Lung (tissue), 12 donors: ENCODE results near the gene PRDM16. TPM values are rescaled to one million over a fixed set of nuclear protein-coding genes. Genes with fewer than 3 reads are reported as not detected.

Experiments
- ATAC-seq: fragments of 200-7000 bp; cut with Tn5 transposase; one replicate; pipeline ENCODE4 v1.9.1; 2020; ENCODE audit warnings: moderate number of reproducible peaks; ENCODE audit not compliant: insufficient read depth, low FRiP score
- DNase-seq, 3 donors: peaks; one replicate each; pipeline ENCODE4 v3.0.0-alpha.2; 2013 to 2017
- H3K27ac ChIP-seq, 2 donors: one replicate each; pipeline ENCODE4 v1.5.1; 2013; ENCODE audit warnings: mild to moderate bottlenecking in 2 of 2, moderate library complexity in 2 of 2, control low read depth in 1 of 2, inconsistent platforms in 1 of 2, low read depth in 1 of 2, low read length in 1 of 2
- H3K27me3 ChIP-seq, 3 donors: one replicate each; pipeline ENCODE4 v1.5.1; 2013; ENCODE audit warnings: low read length in 2 of 3; ENCODE audit not compliant: control insufficient read depth in 3 of 3, insufficient read depth in 3 of 3
- H3K36me3 ChIP-seq, 4 donors: one replicate each; pipeline ENCODE4 v1.5.1; 2013; ENCODE audit warnings: low read length in 4 of 4, mild to moderate bottlenecking in 1 of 4, moderate library complexity in 1 of 4; ENCODE audit not compliant: control insufficient read depth in 4 of 4, insufficient read depth in 4 of 4
- H3K4me1 ChIP-seq, 5 donors: one replicate each; pipeline ENCODE4 v1.5.1; 2013; ENCODE audit warnings: low read length in 5 of 5, mild to moderate bottlenecking in 2 of 5, moderate library complexity in 1 of 5; ENCODE audit not compliant: control insufficient read depth in 5 of 5, insufficient read depth in 5 of 5
- H3K4me3 ChIP-seq: one replicate; pipeline ENCODE4 v1.5.1; 2013; ENCODE audit warnings: mild to moderate bottlenecking, control low read depth, moderate library complexity
- H3K9ac ChIP-seq, 2 donors: one replicate each; pipeline ENCODE4 v1.5.1; 2013; ENCODE audit warnings: low read length in 2 of 2, control low read depth in 1 of 2; ENCODE audit not compliant: insufficient read depth in 1 of 2
- H3K9me3 ChIP-seq, 4 donors: one replicate each; pipeline ENCODE4 v1.5.1; 2013; ENCODE audit warnings: low read length in 3 of 4, mild to moderate bottlenecking in 1 of 4, moderate library complexity in 1 of 4; ENCODE audit not compliant: control insufficient read depth in 4 of 4, insufficient read depth in 3 of 4
- WGBS, 2 donors: extraction: QIAGEN DNeasy Blood & Tissue Kit; methylation state at CpG; one replicate each; pipeline ENCODE4 v1.1.7; 2013; 5-methylcytosine and 5-hydroxymethylcytosine counted together
- polyA plus RNA-seq, 2 donors: library from polyadenylated mRNA; stranded (reverse); fragments of 200-250 nt; gene quantifications; one replicate each; pipeline ENCODE4 v1.2.1, GENCODE V29; 2013
- total RNA-seq, 2 donors: library from RNA; depleted of rRNA in 1 of 2; stranded (reverse); fragments of >200 nt in 1 of 2; gene quantifications; one replicate each; pipeline ENCODE4 v1.2.1, GENCODE V29; 2014 to 2021
- TF ChIP-seq, protein P1 (sequence below): IDR thresholded peaks from 2 replicates; pipeline ENCODE4 v1.5.1; 2012; ENCODE audit warnings: mild to moderate bottlenecking; ENCODE audit errors: control extremely low read depth, extremely low read depth
- donor health status: control.
- donor health status: control.
- donor health status: Bipolar disorder and iron deficiency.
- donor health status: healthy.
- donor health status: DM: yes; HTN: yes; CAD: no.

Gene PRDM16
- total and polyA plus RNA-seq, 4 donors = 2.4 to 36.5 (median 13.1) TPM

DNA sequence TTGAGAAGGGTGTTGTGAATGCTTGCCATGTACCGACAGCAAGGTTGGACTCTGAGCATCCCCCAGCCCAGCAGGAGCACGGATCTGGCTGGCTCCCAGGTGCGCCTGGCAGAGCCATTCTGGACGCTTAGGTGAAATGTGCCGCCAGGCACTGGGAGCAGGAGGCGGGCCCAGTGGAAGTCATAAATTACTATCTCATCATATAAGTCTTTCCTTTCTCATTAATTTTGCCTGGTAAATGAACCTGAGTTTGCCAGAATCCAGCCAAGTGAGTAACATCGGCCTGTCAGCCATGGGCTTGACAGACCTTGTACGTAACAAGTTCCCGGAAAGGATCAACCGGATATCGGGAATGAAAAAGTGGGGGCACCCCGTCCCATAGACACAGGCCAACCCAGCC, 206.0 kb downstream of the PRDM16 start:
- WGBS, 2 donors = 89 to 95% methylated on average over 12 of the region's 12 CpGs
- H3K27me3 ChIP-seq = peaks cover 0 to 4% (median 0%) of the 10 kb centered on the region in 3 donors
- ATAC-seq = no peak
- H3K9ac ChIP-seq = no peak overlapping the region
- H3K36me3 ChIP-seq = no peaks in the 10 kb centered on the region
- H3K4me1 ChIP-seq = peaks cover 0 to 7% (median 0%) of the 10 kb centered on the region in 5 donors
- DNase-seq = no peak
- TF ChIP-seq, protein P1, sequence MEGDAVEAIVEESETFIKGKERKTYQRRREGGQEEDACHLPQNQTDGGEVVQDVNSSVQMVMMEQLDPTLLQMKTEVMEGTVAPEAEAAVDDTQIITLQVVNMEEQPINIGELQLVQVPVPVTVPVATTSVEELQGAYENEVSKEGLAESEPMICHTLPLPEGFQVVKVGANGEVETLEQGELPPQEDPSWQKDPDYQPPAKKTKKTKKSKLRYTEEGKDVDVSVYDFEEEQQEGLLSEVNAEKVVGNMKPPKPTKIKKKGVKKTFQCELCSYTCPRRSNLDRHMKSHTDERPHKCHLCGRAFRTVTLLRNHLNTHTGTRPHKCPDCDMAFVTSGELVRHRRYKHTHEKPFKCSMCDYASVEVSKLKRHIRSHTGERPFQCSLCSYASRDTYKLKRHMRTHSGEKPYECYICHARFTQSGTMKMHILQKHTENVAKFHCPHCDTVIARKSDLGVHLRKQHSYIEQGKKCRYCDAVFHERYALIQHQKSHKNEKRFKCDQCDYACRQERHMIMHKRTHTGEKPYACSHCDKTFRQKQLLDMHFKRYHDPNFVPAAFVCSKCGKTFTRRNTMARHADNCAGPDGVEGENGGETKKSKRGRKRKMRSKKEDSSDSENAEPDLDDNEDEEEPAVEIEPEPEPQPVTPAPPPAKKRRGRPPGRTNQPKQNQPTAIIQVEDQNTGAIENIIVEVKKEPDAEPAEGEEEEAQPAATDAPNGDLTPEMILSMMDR = no peak
- H3K27ac ChIP-seq = no peak overlapping the region
- no peak overlapping the region for H3K4me3 ChIP-seq
- H3K9me3 ChIP-seq = no peaks in the 10 kb centered on the region

GRCh38 chr1:3275471-3276340, 206.7 kb downstream of the PRDM16 start:
- H3K9me3 ChIP-seq = no peaks in the 10 kb centered on the region
- H3K4me3 ChIP-seq = no peak overlapping the region
- peaks cover 0 to 6% (median 0%) of the 10 kb centered on the region in 3 donors for H3K27me3 ChIP-seq
- no peak overlapping the region for H3K9ac ChIP-seq
- no peak for ATAC-seq
- H3K27ac ChIP-seq = peak overlapping the region in 1 of 2 donors; percentile 39
- peaks cover 0 to 7% (median 0%) of the 10 kb centered on the region in 5 donors for H3K4me1 ChIP-seq
- H3K36me3 ChIP-seq = no peaks in the 10 kb centered on the region
- WGBS, 2 donors = 76 to 81% methylated on average over 37 of the region's 37 CpGs
- DNase-seq = no peak
- TF ChIP-seq, protein P1 = no peak

GRCh38 chr1:3276341-3276800, 207.4 kb downstream of the PRDM16 start:
- Histone ChIP-seq H3K9me3 (no peaks in the 10 kb centered on the region), H3K36me3 (no peaks in the 10 kb centered on the region), H3K9ac (no peak overlapping the region), H3K4me1 (peaks cover 0 to 7% (median 0%) of the 10 kb centered on the region in 5 donors), H3K27ac (no peak overlapping the region), H3K4me3 (no peak overlapping the region), H3K27me3 (peaks cover 0 to 6% (median 0%) of the 10 kb centered on the region in 3 donors)
- 81 to 85% methylated on average over 22 of the region's 22 CpGs for WGBS, 2 donors
- DNase-seq = no peak
- no peak for ATAC-seq
- TF ChIP-seq, protein P1 = no peak
